B cell (primary cell): Measurements from ENCODE around the gene XCL1.

Experiments used
- EZH2 ChIP-seq: IDR thresholded peaks from 2 replicates; pipeline ENCODE4 v1.6.1; 2012; ENCODE audit warnings: borderline replicate concordance, low read depth, mild to moderate bottlenecking, moderate library complexity, low read length; ENCODE audit not compliant: insufficient read depth, poor library complexity, severe bottlenecking
- TF ChIP-seq, protein P1 (sequence below): fragments of 200-600 bp; IDR thresholded peaks from one replicate; pipeline ENCODE4 v1.8.0; 2022; ENCODE audit warnings: antibody characterized with exemption, mild to moderate bottlenecking

DNA sequence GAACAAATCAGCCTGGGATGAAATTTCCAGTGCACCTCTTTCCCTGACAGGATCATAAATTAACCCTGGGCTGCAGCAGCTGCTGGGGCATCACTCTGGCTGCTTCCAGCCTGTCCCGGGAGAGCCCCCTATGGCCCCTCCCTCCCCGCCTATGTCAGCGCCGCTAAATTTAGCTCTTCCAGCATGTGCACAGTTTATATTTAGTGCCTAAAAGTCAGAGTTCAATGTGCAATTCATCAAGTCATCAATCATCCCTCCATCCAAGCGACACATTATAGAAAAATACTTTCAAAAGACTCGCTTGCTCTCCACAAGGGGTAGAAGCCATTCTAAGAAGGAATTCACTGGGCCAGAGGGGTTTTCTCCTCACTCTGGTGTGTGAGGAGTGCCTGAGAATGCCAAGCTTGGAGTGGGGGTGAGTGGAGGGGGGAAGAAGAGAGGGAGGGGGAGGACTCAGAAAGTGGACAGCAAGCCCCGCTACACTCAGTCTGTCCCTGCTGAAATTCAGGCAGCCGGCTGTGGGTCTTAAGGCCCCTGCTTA, 37.4 kb downstream of the XCL1 start:
- no peak for TF ChIP-seq EZH2
- TF ChIP-seq, protein P1, sequence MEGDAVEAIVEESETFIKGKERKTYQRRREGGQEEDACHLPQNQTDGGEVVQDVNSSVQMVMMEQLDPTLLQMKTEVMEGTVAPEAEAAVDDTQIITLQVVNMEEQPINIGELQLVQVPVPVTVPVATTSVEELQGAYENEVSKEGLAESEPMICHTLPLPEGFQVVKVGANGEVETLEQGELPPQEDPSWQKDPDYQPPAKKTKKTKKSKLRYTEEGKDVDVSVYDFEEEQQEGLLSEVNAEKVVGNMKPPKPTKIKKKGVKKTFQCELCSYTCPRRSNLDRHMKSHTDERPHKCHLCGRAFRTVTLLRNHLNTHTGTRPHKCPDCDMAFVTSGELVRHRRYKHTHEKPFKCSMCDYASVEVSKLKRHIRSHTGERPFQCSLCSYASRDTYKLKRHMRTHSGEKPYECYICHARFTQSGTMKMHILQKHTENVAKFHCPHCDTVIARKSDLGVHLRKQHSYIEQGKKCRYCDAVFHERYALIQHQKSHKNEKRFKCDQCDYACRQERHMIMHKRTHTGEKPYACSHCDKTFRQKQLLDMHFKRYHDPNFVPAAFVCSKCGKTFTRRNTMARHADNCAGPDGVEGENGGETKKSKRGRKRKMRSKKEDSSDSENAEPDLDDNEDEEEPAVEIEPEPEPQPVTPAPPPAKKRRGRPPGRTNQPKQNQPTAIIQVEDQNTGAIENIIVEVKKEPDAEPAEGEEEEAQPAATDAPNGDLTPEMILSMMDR, result no peak
